ENCODE results near the gene IVL. TPM values are rescaled to one million over a fixed set of nuclear protein-coding genes. Genes with fewer than 3 reads are reported as not detected.

IVL gene
- total and polyA plus RNA-seq, 2 donors (not counting 3 experiments of a cell fraction or from before 2014, with no cell fraction given): not detected

DNA sequence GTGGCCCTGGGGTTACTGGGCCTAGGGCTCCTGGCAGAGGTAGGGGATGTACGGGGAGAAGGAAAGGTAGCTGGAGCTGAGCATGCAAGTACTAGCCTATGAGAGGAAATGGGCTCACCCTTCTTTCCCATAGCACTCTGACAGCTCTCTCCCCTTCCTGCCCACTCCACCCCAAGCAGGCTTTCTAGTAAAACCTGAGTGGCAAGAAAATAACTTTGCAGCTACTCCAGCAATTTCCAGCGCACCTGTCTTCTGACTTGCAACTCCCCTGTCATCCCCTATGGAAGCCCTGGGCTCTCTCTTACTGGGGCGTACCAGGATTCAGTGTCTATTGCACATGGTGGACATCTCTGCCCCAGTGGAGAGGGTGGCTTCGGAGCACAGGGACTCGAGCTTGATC, 6.7 kb upstream of the IVL start:
- ChIA-PET CTCF (no interaction called here), POLR2A (no interaction called here)
- BruUV-seq (replicated peaks): no TSS peak
- H3K4me3 ChIP-seq (replicated peaks in 1 of 3; ENCODE audit: insufficient read depth in 1 of 3, low read depth in 1 of 3, low read length in 3 of 3): no peak overlapping the region
- no peaks in the 10 kb centered on the region for H3K27me3 ChIP-seq (ENCODE audit: control insufficient read depth in 2 of 2, insufficient read depth in 2 of 2, low read length in 2 of 2)
- no peak for TF ChIP-seq FOS (IDR thresholded peaks at IDR 0.05; ENCODE audit: borderline replicate concordance, insufficient read depth, low read length)
- no peak for TF ChIP-seq POLR2AphosphoS5 (IDR thresholded peaks at IDR 0.05; ENCODE audit: insufficient read depth, low read depth, low read length)
- TF ChIP-seq MYC (IDR thresholded peaks at IDR 0.05; ENCODE audit: low read depth, low read length): no peak
- TF ChIP-seq, protein P1, sequence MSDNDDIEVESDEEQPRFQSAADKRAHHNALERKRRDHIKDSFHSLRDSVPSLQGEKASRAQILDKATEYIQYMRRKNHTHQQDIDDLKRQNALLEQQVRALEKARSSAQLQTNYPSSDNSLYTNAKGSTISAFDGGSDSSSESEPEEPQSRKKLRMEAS (IDR thresholded peaks at IDR 0.05; ENCODE audit: insufficient read depth, insufficient read length): no peak
- no peak for TF ChIP-seq POLR2A (IDR thresholded peaks at IDR 0.05; ENCODE audit: low read depth, low read length)
- TF ChIP-seq EZH2 (IDR thresholded peaks at IDR 0.05; ENCODE audit: borderline replicate concordance, low read depth, low read length, severe bottlenecking): no peak
- TF ChIP-seq JUN (IDR thresholded peaks at IDR 0.05; ENCODE audit: borderline replicate concordance, insufficient read depth, insufficient read length, low read depth): no peak
- no peak for TF ChIP-seq GATA2 (IDR thresholded peaks at IDR 0.05; ENCODE audit: insufficient read depth, insufficient read length, low read depth, low read length)
- no peaks in the 10 kb centered on the region for H3K79me2 ChIP-seq (ENCODE audit: control insufficient read depth, insufficient read depth, low read length)
- H4K20me1 ChIP-seq (replicated peaks; ENCODE audit: control insufficient read depth, extremely low read depth, insufficient read depth, low read length): no peaks in the 10 kb centered on the region
- no peak for FAIRE-seq
- H3K9ac ChIP-seq (replicated peaks; ENCODE audit: extremely low read depth, insufficient read depth, low read length): no peak overlapping the region
- H3K27ac ChIP-seq (ENCODE audit: insufficient read depth, low read depth, low read length): no peak overlapping the region
- intact Hi-C loops (cut with micrococcal nuclease): no loop called here
- dilution Hi-C loops (cut with MboI; ENCODE audit: extremely low pct_ligation_motif_present, low sequenced_read_pairs): no loop called here
- H3K36me3 ChIP-seq (ENCODE audit: control insufficient read depth in 2 of 2, extremely low read depth in 1 of 2, insufficient read depth in 2 of 2, low read length in 2 of 2): no peaks in the 10 kb centered on the region
- H3K4me1 ChIP-seq (ENCODE audit: control insufficient read depth, extremely low read depth, insufficient read depth, low read length): no peaks in the 10 kb centered on the region
- no peak overlapping the region for H2AFZ ChIP-seq (ENCODE audit: low read depth, low read length)
- H3K4me2 ChIP-seq (ENCODE audit: insufficient read depth, low read length): no peak overlapping the region
- no peaks in the 10 kb centered on the region for H3K9me1 ChIP-seq (replicated peaks; ENCODE audit: control insufficient read depth, extremely low read depth, insufficient read depth, low read length)
- no peak for DNase-seq (ENCODE audit: low read depth, low spot score)
- H3K9me3 ChIP-seq (replicated peaks; ENCODE audit: control insufficient read depth, insufficient read depth, low read length): no peaks in the 10 kb centered on the region

DNA sequence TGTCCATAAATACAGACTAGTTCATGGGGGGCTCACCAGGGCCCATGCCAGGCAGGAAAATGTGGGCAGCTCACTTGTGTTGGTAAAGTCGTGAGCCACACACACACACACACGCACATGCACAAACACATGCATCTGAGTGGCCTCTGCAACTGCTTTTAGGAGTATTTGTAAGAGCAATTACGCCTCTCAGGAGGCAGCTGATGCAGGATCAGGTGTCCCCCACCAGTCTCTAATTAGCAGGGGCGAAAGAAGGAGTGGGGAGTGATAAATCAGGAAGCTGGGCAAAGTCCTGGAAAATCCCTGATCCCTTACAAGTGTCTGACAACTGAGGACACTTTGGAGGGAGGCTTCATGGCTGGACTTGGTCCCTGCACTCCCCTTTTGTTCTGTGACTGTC, 5.7 kb upstream of the IVL start:
- H3K9ac ChIP-seq (replicated peaks; ENCODE audit: extremely low read depth, insufficient read depth, low read length): no peak overlapping the region
- no peaks in the 10 kb centered on the region for H4K20me1 ChIP-seq (replicated peaks; ENCODE audit: control insufficient read depth, extremely low read depth, insufficient read depth, low read length)
- FAIRE-seq (no peak), DNase-seq (ENCODE audit: low read depth, low spot score) (no peak)
- no peak for TF ChIP-seq GATA2 (IDR thresholded peaks at IDR 0.05; ENCODE audit: insufficient read depth, insufficient read length, low read depth, low read length)
- no peak for TF ChIP-seq POLR2A (IDR thresholded peaks at IDR 0.05; ENCODE audit: low read depth, low read length)
- TF ChIP-seq MYC (IDR thresholded peaks at IDR 0.05; ENCODE audit: low read depth, low read length): no peak
- no peak for TF ChIP-seq JUN (IDR thresholded peaks at IDR 0.05; ENCODE audit: borderline replicate concordance, insufficient read depth, insufficient read length, low read depth)
- TF ChIP-seq, protein P1 (IDR thresholded peaks at IDR 0.05; ENCODE audit: insufficient read depth, insufficient read length): no peak
- no peak for TF ChIP-seq POLR2AphosphoS5 (IDR thresholded peaks at IDR 0.05; ENCODE audit: insufficient read depth, low read depth, low read length)
- no peak for TF ChIP-seq FOS (IDR thresholded peaks at IDR 0.05; ENCODE audit: borderline replicate concordance, insufficient read depth, low read length)
- TF ChIP-seq, protein P2, sequence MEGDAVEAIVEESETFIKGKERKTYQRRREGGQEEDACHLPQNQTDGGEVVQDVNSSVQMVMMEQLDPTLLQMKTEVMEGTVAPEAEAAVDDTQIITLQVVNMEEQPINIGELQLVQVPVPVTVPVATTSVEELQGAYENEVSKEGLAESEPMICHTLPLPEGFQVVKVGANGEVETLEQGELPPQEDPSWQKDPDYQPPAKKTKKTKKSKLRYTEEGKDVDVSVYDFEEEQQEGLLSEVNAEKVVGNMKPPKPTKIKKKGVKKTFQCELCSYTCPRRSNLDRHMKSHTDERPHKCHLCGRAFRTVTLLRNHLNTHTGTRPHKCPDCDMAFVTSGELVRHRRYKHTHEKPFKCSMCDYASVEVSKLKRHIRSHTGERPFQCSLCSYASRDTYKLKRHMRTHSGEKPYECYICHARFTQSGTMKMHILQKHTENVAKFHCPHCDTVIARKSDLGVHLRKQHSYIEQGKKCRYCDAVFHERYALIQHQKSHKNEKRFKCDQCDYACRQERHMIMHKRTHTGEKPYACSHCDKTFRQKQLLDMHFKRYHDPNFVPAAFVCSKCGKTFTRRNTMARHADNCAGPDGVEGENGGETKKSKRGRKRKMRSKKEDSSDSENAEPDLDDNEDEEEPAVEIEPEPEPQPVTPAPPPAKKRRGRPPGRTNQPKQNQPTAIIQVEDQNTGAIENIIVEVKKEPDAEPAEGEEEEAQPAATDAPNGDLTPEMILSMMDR (IDR thresholded peaks at IDR 0.05; ENCODE audit: extremely low read depth in 1 of 2, insufficient read depth in 1 of 2, low read depth in 1 of 2, low read length in 2 of 2): no peak
- no peak for TF ChIP-seq EZH2 (IDR thresholded peaks at IDR 0.05; ENCODE audit: borderline replicate concordance, low read depth, low read length, severe bottlenecking)
- H3K4me3 ChIP-seq (replicated peaks in 1 of 3; ENCODE audit: insufficient read depth in 1 of 3, low read depth in 1 of 3, low read length in 3 of 3): no peak overlapping the region
- H3K4me1 ChIP-seq (ENCODE audit: control insufficient read depth, extremely low read depth, insufficient read depth, low read length): no peaks in the 10 kb centered on the region
- no TSS peak for BruUV-seq (replicated peaks)
- no peaks in the 10 kb centered on the region for H3K36me3 ChIP-seq (ENCODE audit: control insufficient read depth in 2 of 2, extremely low read depth in 1 of 2, insufficient read depth in 2 of 2, low read length in 2 of 2)
- dilution Hi-C loops (cut with MboI; ENCODE audit: extremely low pct_ligation_motif_present, low sequenced_read_pairs) (no loop called here), intact Hi-C loops (cut with micrococcal nuclease) (no loop called here)
- ChIA-PET POLR2A (no interaction called here), CTCF (no interaction called here)
- H3K9me1 ChIP-seq (replicated peaks; ENCODE audit: control insufficient read depth, extremely low read depth, insufficient read depth, low read length): no peaks in the 10 kb centered on the region
- H3K79me2 ChIP-seq (ENCODE audit: control insufficient read depth, insufficient read depth, low read length): no peaks in the 10 kb centered on the region
- no peaks in the 10 kb centered on the region for H3K27me3 ChIP-seq (ENCODE audit: control insufficient read depth in 2 of 2, insufficient read depth in 2 of 2, low read length in 2 of 2)
- H3K9me3 ChIP-seq (replicated peaks; ENCODE audit: control insufficient read depth, insufficient read depth, low read length): no peaks in the 10 kb centered on the region
- H2AFZ ChIP-seq (ENCODE audit: low read depth, low read length): no peak overlapping the region
- no peak overlapping the region for H3K4me2 ChIP-seq (ENCODE audit: insufficient read depth, low read length)
- H3K27ac ChIP-seq (ENCODE audit: insufficient read depth, low read depth, low read length): no peak overlapping the region

All from endothelial cell of umbilical vein (primary cell).